HEK293 (cell line): ENCODE measurements around the gene AP3B2.

Experiments used
- ZNF138 ChIP-seq: fragments of 450-650 bp; formaldehyde crosslinking; IDR thresholded peaks from 2 replicates; pipeline ENCODE4 v1.5.1; 2016; ENCODE audit warnings: missing biosample characterization, missing genetic modification characterization, borderline replicate concordance
- ZNF175 ChIP-seq: fragments of 450-650 bp; formaldehyde crosslinking; IDR thresholded peaks from 2 replicates; pipeline ENCODE4 v1.5.1; 2016; ENCODE audit warnings: missing biosample characterization, missing genetic modification characterization
- TF ChIP-seq, protein P1 (sequence below): fragments of 450-650 bp; formaldehyde crosslinking; IDR thresholded peaks from 2 replicates; pipeline ENCODE4 v1.5.1; 2016; ENCODE audit warnings: missing biosample characterization, missing genetic modification characterization
- TF ChIP-seq, protein P2 (sequence below): fragments of 450-650 bp; formaldehyde crosslinking; IDR thresholded peaks from 2 replicates; pipeline ENCODE4 v1.5.1; 2016; ENCODE audit warnings: missing biosample characterization, missing genetic modification characterization

DNA sequence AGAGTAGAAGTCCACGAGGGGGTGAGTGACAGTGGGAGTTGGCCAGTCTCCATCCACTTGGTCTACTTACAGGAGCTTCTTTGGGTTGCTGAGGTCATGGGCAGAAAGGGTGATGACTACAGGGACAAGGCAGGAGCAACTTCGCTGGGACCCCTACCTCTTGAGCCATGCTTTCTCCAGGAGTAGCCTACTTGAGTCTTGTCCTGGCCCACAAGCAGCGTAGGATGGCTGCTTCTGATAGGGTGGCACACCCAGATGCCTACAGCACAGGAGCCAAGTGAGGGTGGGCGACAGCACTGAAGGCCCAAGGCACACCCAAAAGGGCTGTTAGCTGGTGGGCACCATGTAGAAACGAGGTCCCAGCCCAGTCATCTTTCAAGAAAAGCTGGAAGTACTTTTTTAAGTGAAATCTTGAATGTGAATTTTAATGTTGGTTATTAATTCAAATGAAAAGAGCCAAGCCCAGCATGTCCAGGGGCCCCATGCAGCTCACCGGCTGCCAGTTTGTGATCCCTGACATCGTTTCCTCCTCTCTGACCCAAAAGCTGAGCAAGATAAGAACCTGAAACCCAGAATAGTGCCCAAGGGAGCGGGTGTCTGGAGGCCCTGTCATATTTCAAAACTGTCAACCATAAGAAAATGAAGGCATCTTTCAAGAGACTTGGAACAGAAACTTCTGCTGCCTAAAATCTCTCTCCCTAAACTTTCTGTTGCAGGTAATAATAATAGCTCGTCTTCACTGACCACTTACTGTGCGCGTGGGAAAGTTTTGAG lies 60.3 kb downstream of the AP3B2 start:
- TF ChIP-seq ZNF138 (tag by site-specific recombination) (no peak), ZNF175 (tag by site-specific recombination) (no peak)
- TF ChIP-seq, protein P1, sequence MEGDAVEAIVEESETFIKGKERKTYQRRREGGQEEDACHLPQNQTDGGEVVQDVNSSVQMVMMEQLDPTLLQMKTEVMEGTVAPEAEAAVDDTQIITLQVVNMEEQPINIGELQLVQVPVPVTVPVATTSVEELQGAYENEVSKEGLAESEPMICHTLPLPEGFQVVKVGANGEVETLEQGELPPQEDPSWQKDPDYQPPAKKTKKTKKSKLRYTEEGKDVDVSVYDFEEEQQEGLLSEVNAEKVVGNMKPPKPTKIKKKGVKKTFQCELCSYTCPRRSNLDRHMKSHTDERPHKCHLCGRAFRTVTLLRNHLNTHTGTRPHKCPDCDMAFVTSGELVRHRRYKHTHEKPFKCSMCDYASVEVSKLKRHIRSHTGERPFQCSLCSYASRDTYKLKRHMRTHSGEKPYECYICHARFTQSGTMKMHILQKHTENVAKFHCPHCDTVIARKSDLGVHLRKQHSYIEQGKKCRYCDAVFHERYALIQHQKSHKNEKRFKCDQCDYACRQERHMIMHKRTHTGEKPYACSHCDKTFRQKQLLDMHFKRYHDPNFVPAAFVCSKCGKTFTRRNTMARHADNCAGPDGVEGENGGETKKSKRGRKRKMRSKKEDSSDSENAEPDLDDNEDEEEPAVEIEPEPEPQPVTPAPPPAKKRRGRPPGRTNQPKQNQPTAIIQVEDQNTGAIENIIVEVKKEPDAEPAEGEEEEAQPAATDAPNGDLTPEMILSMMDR (tag by site-specific recombination), result no peak
- TF ChIP-seq, protein P2, sequence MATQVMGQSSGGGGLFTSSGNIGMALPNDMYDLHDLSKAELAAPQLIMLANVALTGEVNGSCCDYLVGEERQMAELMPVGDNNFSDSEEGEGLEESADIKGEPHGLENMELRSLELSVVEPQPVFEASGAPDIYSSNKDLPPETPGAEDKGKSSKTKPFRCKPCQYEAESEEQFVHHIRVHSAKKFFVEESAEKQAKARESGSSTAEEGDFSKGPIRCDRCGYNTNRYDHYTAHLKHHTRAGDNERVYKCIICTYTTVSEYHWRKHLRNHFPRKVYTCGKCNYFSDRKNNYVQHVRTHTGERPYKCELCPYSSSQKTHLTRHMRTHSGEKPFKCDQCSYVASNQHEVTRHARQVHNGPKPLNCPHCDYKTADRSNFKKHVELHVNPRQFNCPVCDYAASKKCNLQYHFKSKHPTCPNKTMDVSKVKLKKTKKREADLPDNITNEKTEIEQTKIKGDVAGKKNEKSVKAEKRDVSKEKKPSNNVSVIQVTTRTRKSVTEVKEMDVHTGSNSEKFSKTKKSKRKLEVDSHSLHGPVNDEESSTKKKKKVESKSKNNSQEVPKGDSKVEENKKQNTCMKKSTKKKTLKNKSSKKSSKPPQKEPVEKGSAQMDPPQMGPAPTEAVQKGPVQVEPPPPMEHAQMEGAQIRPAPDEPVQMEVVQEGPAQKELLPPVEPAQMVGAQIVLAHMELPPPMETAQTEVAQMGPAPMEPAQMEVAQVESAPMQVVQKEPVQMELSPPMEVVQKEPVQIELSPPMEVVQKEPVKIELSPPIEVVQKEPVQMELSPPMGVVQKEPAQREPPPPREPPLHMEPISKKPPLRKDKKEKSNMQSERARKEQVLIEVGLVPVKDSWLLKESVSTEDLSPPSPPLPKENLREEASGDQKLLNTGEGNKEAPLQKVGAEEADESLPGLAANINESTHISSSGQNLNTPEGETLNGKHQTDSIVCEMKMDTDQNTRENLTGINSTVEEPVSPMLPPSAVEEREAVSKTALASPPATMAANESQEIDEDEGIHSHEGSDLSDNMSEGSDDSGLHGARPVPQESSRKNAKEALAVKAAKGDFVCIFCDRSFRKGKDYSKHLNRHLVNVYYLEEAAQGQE (tag by site-specific recombination), result no peak
